Fibroblast of skin of left quadriceps (primary cell): ENCODE data around the gene PLAC8L1.

Experiments used
- DNase-seq, 2 experiments: peaks; one replicate each; pipeline ENCODE4 v3.0.0-alpha.2; 2013; ENCODE audit warnings: low read depth in 2 of 2

Gene PLAC8L1

DNA sequence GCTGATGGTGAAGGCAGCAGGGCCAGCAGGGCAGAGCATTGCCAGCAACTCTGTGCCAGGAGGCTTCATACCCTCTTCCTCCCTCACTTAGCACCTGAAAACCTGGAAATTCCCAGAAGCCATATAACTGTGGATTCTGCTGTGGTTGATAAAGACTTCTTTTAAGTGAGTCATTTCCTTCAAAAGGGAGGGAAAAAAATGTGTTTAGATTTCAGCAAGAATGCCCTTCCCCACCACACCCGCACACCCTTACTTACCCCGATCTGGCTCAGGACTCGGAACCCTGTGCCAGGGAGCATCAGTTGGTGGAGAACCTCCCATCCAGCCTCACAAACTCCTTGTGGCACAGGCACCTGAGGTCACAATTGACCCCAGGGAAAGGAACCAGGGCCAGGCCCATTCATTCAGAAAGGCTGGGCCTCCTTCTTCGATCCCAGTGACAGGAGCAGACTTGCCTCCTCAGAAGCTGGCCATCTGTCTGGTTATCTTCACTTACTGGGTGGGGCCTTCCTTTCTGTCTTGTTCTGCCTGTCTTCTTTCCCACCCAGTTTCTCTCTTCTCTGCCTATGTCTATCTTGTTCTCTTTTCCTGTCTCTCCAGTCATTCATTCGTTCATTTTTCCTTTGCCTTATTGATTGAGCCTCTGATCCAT, 62.6 kb downstream of the PLAC8L1 start:
- peak; percentile 12 to 20 for DNase-seq

- DNase-seq, result no peak
Observed at GRCh38 chr5:146041180-146041789, 64.1 kb downstream of the PLAC8L1 start.

GRCh38 chr5:146040527-146040926, 64.8 kb downstream of the PLAC8L1 start:
- DNase-seq, result no peak

DNA sequence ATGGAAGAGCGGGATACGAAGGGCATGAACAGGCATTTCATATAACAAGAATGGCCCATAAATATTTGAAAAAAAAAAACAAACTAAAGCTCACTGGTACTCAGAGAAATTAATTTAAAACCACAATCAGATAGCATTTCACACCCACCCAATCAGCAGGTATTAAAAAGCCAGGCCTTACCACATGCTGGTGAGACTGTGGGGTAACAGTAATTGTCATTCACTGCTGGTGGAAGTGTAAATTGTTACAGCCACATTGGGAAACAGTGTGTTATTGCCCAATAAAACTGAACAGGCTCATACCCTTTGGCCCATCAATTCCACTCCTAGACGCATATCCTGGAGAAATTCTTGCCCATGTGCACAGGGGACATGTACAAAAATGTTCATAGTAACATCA, 66.0 kb downstream of the PLAC8L1 start:
- DNase-seq, result no peak

- DNase-seq, result no peak
Observed at GRCh38 chr5:146034605-146035004, 70.8 kb downstream of the PLAC8L1 start.
